ENCODE measurements around the gene MSMP. TPM values are rescaled to one million over a fixed set of nuclear protein-coding genes. Genes with fewer than 3 reads are reported as not detected.
A peak's percentile ranks its signal among the peaks of the same experiment; 100 is the strongest.

The MSMP gene
- total RNA-seq, 1 donor from 2014 or later: not detected

DNA sequence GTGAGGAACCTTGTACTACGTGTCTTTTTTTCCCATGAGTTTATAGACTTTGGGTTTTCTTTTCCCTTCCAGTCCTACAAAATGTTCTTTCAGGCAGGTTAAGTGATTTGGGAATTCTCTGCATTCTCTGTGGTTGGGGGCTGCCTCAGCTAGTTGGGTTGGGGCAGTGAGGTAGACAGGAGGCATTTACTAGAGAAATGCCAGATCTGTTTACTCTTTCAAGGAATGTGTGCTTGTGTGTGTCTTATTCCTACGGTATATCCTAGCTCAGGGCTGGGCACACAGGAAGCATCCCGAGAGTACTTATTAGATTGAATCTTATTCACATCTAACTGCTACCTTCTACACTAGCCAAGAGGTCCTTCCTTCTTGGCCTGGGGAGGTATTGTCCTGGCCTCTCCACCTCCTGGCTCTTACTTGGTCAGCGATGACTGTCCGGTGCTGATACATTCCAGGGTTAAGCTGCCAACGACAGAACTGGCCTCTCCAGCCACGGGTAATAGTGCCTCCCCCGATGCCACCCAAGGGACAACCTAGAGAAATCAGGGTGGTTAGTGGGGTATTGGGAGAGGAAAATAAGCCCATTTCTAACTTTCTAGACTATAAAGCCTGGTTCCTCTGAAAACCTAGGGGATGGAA lies 10.1 kb downstream of the MSMP start:
- DNase-seq (ENCODE audit: low read depth): no peak

DNA sequence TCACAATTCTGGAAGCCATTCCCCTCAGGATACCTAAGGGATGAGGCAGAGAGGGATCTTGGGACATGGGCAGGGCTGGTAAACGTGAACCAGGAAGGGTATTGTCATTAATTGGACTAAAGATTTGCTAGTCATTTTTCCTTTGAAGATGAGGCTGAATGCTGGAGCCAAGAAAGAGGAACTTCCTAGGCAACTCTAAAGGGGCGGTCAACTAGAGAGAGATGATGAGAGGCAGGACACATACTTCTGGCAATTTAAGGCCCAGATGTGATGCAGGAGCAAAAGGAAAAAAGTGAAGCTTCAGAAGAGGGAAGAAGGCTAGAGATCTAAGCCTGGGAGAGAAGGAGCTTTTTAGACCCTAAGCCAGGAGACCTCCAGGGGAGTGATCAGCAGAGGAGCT lies 10.6 kb downstream of the MSMP start:
- DNase-seq (ENCODE audit: low read depth): no peak

DNA sequence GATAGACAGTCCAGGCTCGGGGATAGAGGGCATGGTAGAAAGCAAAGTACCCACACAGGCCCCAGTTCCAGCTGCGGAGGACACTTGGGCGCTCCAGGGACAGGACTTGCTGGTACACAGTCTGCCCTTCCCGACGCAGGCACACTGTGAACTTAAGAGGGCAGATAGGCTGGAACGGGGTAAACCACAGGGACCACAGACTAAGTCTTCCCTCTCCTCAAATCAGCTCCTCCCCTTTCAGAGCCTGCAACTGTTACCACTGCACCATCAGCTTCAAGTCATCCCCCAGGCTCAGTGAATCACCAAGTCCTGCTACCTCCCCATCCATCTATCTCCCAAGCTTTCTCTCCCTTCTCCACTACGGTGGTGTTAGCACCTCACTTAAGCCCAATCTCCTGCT lies 12.3 kb downstream of the MSMP start:
- DNase-seq (ENCODE audit: low read depth): peak; percentile 87

DNA sequence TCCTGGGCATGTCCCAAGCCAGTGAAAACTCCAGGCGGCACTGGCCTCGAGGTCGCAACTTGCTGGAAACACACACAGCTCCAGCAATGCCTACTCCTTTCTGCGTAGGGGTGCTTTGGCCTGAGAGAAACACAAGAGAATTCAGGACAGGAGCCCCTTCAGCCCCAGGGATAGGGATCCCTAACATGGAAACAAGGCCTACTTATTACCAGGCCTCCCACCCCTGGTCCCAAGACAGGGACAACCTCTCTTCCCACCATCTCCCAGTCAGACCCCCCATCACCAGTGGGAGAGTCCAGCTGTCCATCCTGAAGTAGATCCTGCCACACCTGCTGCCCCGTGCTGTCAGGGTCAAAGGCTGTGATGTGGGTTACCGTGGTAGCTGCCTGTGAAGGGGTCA lies 13.8 kb downstream of the MSMP start:
- DNase-seq (ENCODE audit: low read depth): no peak

DNA sequence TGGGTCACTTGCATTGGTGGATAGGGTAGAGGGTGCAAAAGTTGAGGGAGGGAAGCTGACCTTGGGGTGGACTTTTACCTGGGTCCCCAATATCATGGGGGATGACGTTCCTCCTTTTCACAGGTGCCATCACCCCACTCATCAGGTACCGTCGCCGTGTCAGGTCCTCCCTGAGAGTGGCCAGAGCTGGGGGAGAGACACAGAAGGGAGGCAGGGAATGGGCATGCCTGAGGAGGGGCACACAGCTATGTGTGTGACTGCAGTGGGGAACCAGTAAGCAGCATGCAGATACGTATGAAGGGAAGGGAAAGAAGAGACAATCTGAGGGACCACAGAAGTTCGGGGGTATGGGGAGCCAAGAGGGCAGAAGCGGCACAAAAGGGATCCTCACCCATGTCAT lies 15.2 kb downstream of the MSMP start:
- no peak for DNase-seq (ENCODE audit: low read depth)

DNA sequence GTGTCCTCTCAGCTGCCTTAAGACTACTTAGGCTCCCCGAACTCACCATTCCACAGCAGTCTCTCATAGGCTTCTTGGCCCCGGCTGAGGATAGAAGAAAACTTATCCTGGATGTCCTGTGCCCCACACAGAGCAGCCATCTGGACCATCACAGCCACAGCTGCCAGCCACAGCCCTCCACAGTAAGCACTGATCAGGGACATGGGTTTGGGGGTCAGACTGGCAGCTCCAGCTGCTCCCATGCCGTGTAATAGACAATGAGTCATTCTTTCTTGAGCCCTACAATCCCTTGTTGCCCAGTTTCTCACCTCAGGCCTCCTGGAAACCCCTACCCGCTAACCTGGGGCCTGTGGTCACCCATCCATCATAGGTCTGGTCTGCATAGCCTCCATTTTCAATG lies 15.9 kb downstream of the MSMP start:
- peak; percentile 82 for DNase-seq (ENCODE audit: low read depth)

DNA sequence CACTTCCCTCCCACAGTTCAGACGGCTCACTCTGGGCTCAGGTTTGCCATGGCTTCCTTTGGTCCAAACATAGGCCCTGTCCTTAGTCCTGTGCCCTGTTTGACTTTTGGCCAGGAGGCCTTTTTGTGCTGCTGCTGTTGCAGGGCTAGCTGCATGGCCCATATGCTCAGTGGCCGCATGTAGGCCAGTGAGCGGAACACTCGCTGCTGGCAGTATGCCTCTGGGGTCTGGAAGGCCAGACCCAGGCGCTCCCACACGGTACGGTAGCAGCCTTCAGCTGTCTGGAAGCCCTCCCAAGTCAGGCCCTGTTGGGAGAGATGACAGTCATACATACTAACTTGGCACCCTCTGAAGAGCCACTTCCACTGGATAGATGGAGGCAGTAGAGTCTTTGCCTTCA lies 16.9 kb downstream of the MSMP start:
- DNase-seq (ENCODE audit: low read depth): no peak

DNA sequence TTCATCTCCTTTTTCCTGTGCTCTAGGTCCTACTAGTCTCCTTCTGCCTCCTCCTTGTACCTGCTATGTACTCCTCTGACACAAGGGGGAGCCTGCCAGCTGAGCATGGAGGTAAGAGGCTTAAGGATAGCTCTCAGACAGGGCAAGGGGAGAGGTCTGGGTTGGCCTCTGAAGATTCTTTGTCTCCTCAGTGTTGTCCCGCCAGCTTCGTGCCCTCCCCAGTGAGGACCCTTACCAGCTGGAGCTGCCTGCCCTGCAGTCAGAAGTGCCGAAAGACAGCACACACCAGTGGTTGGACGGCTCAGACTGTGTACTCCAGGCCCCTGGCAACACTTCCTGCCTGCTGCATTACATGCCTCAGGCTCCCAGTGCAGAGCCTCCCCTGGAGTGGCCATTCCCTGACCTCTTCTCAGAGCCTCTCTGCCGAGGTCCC lies 17.9 kb downstream of the MSMP start:
- DNase-seq (ENCODE audit: low read depth): peak; percentile 76

DNA sequence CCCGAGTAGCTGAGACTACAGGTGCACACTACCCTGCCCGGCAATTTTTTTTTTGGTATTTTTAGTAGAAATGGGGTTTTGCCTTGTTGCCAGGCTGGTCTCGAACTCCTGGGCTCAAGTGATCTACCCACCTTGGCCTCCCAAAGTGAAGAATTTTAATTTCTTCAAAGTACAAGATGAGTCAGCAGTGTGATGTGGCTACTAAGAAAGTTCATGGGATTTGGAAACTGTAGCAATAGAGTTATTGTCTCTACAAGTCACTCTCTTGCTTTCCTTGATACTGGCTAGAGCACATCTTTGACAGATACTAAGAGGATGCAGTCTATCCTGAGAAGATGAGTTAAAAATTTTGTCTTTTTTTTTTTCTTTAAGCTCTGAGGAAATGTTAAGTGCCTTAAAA lies 20.0 kb downstream of the MSMP start:
- no peak for DNase-seq (ENCODE audit: low read depth)

DNA sequence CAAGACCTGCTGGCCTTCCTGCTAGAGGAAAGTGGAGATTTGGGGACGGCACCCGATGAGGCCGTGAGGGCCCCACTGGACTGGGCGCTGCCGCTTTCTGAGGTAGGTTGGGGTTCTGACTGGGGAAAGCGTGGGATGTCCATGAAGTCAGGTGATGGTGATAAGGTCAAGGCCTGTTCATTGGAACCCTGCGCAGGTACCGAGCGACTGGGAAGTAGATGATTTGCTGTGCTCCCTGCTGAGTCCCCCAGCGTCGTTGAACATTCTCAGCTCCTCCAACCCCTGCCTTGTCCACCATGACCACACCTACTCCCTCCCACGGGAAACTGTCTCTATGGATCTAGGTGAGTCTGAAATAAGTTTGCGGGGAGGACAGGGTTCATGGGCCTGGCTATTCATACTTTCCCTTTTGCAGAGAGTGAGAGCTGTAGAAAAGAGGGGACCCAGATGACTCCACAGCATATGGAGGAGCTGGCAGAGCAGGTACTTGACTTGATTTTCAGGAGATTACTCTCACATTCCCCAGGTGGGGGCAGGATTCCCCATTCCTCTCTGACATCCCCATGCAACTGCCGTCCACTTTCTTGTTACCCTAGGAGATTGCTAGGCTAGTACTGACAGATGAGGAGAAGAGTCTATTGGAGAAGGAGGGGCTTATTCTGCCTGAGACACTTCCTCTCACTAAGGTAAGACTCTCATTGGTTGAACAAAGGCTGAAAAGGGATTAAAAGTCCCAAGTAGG lies 21.1 kb downstream of the MSMP start:
- peak; percentile 45 for DNase-seq (ENCODE audit: low read depth)

DNA sequence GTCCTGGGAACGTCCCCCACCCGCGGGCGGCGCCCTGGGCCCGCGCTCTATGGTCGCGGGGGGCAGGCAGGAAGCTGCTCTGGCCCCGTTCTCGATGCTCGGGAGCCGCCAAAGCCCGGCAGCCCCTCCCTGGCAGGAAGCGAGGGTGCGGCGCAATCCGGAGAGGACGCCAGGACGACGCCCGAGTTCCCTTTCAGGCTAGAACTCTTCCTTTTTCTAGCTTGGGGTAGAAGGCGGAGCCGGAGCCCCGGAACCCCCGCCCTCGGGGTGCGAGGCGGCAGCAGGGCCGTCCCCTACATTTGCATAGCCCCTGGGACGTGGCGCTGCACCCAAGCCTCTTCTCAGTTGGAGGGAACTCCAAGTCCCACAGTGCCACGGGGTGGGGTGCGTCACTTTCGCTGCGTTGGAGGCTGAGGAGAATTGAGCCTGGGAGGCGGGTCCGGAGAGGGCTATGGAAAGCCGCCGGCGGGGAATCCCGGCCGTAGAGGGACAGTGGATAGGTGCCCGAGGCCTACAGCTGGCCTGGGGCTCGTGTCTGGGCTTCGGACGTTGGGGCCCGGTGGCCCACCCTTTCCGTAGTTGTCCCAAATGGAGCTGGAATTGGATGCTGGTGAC lies 21.8 kb downstream of the MSMP start, which contains the start of the genes CREB3 and TLN1:
CREB3 (plus strand) TSS at position 482 of the 615 bp plus-strand sequence; CDS start at position 589, 107 bp downstream.
TLN1 (minus strand) TSS at position 11 of the 615 bp plus-strand sequence. CDS start 6,501 bp downstream, outside the sequence.
- peak; percentile 99 for DNase-seq (ENCODE audit: low read depth)

DNA sequence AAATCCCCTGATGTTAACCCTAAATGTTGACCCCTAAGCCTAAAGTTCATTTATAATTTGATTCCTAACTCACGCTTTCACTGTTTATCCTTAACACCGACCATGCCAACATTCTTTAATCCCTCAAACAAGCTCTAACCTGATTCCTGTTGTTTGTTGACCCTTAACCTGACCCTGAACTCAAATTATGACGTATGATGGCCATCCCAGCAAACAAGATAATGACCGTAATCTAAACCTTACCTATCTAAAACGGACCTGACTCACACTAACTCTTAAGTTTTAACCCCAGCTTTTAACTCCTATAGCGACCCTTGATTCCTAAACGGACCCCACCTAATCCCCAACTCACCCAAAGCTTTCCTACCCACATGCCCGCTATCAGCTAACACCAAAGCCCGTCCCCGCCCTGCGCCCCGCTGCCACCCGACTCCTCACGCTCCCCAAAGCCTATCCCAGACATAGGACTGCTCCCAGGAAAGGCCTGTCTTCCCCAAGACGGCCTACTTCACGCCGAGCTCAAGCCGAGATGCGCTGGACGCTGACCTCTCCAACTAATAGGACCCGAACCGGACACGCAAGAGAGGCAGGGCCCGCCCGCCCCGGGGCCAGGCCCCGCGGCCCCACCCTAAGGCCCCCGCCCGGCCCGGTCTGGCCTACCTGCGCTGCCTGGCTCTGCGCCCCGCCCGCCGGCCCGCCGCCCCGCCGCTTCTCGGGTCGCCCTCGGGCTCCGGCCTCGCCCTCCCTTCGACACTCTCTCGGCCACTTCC lies 22.5 kb downstream of the MSMP start:
- DNase-seq (ENCODE audit: low read depth): no peak

DNA sequence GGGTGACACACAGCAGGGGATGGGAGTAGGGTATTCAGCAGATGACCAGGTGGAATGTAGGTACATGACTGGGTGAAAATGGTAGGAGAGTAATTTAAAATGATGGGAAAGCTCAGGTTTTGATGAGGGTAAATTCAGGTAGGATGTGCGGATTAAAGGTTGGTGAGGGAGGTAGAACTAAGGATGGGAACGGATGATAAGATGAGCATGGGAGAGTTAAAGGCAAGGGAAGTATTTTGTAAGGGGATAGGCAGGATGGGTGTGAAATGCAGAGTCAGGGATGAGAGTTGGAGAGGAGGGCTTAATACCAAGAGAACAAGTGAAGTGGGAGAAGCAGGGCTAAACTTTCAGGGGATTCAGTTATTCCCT lies 23.6 kb downstream of the MSMP start:
- DNase-seq (ENCODE audit: low read depth): no peak

DNA sequence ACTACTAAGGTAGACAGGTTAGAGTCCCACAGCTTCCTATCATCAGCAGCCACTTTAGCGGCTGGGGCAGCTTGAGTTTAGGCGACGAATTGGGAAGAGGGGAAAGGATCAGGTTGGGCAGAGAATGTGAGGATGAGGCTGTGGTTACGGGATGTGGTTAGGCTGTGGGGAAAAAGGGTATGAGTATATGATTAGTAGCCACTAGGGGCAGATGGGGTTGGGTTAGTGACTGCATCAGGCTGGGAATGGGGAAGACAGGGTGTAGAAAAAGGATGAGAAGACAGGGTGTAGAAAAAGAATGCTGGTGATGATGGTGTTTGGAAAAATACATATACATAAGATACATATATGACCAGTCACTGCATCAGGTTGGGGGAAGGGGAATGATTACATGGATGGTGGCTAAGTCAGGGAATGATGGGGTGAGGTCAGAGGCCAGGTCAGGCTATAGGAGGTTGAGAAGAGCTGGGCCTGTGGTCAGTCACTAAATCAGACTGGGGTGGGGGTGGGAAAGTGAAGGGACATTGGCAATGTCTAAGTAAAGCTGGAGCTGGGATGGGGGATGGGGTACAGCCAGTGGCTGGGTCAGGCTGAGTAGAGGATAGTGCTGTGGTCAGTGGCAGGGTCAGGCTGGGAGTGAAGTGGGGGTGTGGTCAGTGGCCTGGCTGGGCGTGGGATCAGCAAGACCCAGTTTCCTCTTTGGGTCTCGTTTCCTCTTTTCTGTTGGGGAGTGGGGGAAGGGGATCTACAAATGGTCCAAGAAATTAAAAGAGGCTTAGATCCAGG lies 24.2 kb downstream of the MSMP start:
- peak; percentile 94 for DNase-seq (ENCODE audit: low read depth)

DNA sequence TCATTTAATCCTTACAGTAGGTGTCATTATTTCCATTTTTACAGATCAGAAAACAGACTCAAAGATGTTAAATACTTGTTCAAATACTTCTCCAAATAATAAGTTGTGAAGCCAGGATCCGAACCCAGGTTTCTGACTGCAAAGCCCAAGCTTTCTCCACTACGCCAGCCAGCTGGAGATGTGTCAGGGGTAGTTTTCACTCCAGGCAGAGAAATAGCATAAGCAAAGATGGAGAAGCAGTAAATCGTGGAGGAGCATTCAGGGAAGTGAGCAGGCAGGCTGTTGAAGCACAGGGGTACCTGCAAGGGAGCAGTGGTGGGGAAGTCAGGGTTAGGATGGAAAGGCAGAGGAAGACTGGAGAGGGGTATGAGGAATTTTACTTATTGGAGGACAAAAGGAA lies 25.0 kb downstream of the MSMP start:
- no peak for DNase-seq (ENCODE audit: low read depth)

DNA sequence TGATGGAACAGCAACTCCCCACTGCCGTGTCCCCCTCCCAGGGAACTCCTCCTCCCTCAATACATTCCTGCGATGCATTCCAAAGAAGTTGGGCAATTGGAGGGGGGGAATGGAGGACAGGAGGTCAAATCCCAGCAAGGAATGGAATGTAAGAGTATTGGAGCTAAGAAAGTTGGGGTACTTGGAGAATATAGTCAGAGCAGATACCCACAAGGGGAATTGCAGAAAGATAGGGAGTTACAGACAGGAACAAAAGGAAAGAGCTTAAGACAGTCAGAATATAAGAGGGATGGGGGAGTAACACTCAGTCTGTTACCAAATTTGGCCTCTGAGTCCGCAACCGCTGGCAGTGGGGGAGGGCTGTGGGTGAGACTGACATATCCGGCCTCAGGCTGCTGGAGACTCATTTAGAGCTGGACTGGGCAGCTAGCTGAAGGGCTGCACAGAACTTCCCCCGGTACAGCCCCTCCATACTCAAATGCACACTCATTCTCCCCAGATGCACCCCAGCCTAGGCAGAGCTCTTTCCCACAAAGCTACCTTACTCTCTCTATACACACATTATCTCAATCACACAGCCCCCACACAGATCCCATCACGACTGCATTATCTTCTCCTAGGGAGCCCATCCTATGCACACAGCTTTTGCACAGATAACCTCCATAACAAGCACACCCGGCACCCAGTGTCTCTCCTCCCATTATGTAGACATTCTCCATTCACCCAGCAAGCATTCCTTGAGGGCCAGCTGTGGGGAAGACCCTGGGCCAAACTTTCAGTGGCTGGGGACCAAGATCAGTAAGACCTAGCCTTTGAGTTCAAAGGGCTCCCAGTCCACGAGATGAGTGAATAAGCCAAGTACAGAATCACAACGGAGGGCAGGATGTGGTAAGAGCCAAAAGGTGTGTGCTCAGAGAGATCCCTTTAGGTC lies 25.8 kb downstream of the MSMP start:
- DNase-seq (ENCODE audit: low read depth): peak; percentile 94

DNA sequence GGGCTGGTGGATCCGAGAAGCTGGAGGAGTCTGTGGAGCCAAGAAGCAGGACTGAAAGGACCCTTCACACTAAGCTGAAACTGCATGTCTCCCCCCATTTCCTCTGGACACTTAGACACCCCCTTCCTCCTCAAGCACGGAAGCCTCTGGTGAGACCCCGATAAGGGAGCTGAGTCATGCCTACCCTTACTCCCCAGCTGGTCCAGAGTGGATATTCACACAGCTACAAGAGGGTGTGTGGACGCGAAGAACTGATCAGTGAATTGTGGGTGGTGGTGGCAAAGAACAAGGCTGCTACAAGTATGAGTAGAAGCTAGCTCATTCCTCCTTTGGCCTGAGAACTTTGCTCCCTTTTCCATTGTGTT lies 26.4 kb downstream of the MSMP start:
- no peak for DNase-seq (ENCODE audit: low read depth)

DNA sequence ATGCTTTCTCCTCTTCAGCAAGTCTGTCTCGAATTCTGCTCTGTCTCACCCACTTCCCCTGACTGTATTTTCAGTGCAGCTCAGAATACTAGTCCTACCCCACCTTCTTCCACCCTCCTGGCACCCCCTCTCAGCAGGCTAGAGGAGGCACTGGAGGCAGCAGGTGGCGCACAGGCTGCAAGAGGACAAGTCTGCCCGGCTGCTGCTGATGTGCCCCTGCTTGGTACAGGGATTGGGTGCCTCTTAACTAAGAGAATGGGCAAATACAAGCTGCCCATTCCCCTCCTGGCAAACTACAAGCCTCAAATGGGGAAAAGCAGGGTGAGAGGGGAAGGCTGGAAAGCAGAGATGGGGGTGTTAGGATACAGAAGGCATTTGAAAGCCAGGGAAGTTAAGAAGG lies 27.1 kb downstream of the MSMP start:
- peak; percentile 87 for DNase-seq (ENCODE audit: low read depth)

DNA sequence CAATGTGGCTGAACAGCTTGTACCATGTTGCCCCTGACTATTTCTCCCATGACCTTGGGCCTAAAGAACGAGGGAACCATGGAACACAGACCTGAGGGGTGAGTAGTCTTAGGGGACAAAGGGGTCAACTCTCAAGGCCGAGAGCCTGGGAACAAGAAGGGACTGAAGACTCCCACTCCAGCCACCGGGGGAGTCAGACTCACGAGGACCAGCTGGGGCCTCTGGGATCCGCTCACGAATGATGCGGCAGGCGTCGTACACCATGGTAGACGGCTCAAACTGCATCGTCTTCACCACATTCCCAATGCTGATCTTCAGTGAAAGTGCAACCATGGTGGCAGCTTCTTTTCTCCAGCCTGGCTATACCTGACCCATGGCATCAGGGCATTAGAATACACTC lies 28.7 kb downstream of the MSMP start:
- DNase-seq (ENCODE audit: low read depth): no peak

DNA sequence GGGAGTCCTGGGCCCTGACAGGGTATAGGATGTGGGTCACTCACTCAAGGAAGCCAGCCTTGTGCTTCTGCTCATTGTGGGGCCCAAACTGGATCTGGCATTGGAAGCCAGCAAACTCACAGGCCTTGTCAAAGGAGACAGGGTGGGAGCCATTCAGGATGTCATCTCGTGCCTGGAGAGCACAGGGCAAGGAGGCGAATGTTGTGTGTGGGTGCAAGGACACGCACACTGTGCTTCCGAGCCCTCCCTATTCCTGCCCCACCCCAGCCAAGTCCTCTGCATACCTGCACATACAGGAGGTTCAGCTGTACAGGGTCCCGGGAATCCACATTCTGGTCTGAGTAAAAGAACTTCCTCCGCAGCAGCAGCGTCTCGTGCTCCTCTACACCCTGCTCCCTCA lies 30.2 kb downstream of the MSMP start:
- no peak for DNase-seq (ENCODE audit: low read depth)
